Breast epithelium (tissue), 4 donors: Measurements from ENCODE around the gene DNAJC13. TPM values are rescaled to one million over a fixed set of nuclear protein-coding genes. Genes with fewer than 3 reads are reported as not detected.

ENCODE experiments used
- DNase-seq, 2 donors: peaks; one replicate each; pipeline ENCODE4 v3.0.0-alpha.2; 2019; ENCODE audit warnings: low spot score in 2 of 2
- H3K27ac ChIP-seq, 2 donors: fragments of 200-600 bp; sonication (generic) in 1 of 2; one replicate each; pipeline ENCODE4 v1.5.1; 2016 to 2019; ENCODE audit warnings: mild to moderate bottlenecking in 1 of 2
- H3K27me3 ChIP-seq, 2 donors: fragments of 200-600 bp; sonication (generic) in 1 of 2; one replicate each; pipeline versions ENCODE4 v1.5.1 to v1.6.0; 2017 to 2019; ENCODE audit warnings: control low read depth in 1 of 2, mild to moderate bottlenecking in 1 of 2
- H3K36me3 ChIP-seq: fragments of 200-600 bp; one replicate; pipeline ENCODE4 v1.5.1; 2019
- H3K4me1 ChIP-seq, 2 donors: fragments of 200-600 bp; sonication (generic); one replicate each; pipeline ENCODE4 v1.5.1; 2016 to 2019; ENCODE audit warnings: control low read depth in 1 of 2
- H3K4me3 ChIP-seq, 3 donors: fragments of 200-600 bp; sonication (generic); 1 replicate in 2 of 3; 2 replicates in 1 of 3; pipeline ENCODE4 v1.5.1; 2016 to 2019; ENCODE audit warnings: mild to moderate bottlenecking in 3 of 3, moderate library complexity in 2 of 3
- H3K9me3 ChIP-seq, 2 donors: fragments of 200-600 bp; sonication (generic) in 1 of 2; one replicate each; pipeline ENCODE4 v1.5.1; 2016 to 2019; ENCODE audit warnings: control low read depth in 1 of 2
- CTCF ChIP-seq, 3 donors: fragments of 450-650 bp; IDR thresholded peaks; one replicate each; pipeline ENCODE4 v1.5.1; 2016 to 2017; ENCODE audit warnings: antibody characterized with exemption in 3 of 3, mild to moderate bottlenecking in 3 of 3, moderate library complexity in 3 of 3
- POLR2A ChIP-seq: fragments of 450-650 bp; IDR thresholded peaks from one replicate; pipeline ENCODE4 v1.6.1; 2016; ENCODE audit warnings: antibody characterized with exemption, mild to moderate bottlenecking, moderate library complexity
- POLR2AphosphoS5 ChIP-seq, 3 donors: sonication (generic); formaldehyde crosslinking; IDR thresholded peaks; one replicate each; pipeline ENCODE4 v1.6.1; 2017; ENCODE audit warnings: antibody characterized with exemption in 3 of 3
- intact Hi-C: fragments of 100-400 bp; cut with DNase I; formaldehyde crosslinking; loops from one replicate; pipeline ENCODE4 v1.15.1; 2023; ENCODE audit warnings: low total_unique reads
- total RNA-seq, 3 donors: library from RNA; depleted of rRNA; stranded (reverse); fragments of >200 nt; gene quantifications; one replicate each; pipeline ENCODE4 v1.1.0, GENCODE V29; 2016

DNAJC13 gene
- total RNA-seq, 3 donors from 2014 or later = 42.0 to 56.5 (median 53.6) TPM

GRCh38 chr3:132448216-132448961, 31.1 kb downstream of the DNAJC13 start:
- Histone ChIP-seq H3K27me3 (no peaks in the 10 kb centered on the region), H3K4me1 (no peaks in the 10 kb centered on the region), H3K9me3 (no peaks in the 10 kb centered on the region), H3K27ac (no peak overlapping the region), H3K36me3 (no peaks in the 10 kb centered on the region), H3K4me3 (no peak overlapping the region)
- DNase-seq = no peak
- intact Hi-C loops = no loop called here
- TF ChIP-seq CTCF (IDR thresholded peaks at IDR 0.05) = no peak

- H3K27ac ChIP-seq = no peak overlapping the region
- H3K36me3 ChIP-seq = peaks cover 8% of the 10 kb centered on the region
- H3K9me3 ChIP-seq = no peaks in the 10 kb centered on the region
- TF ChIP-seq CTCF (IDR thresholded peaks at IDR 0.05) = no peak
- no peak for TF ChIP-seq POLR2A
- no peak for TF ChIP-seq POLR2AphosphoS5 (IDR thresholded peaks at IDR 0.05)
- H3K4me3 ChIP-seq = no peak overlapping the region
- no peaks in the 10 kb centered on the region for H3K4me1 ChIP-seq
- H3K27me3 ChIP-seq = no peaks in the 10 kb centered on the region
- intact Hi-C loops = no loop called here
- DNase-seq = no peak
Observed at GRCh38 chr3:132456136-132456535, 38.8 kb downstream of the DNAJC13 start.

- Histone ChIP-seq H3K27me3 (no peaks in the 10 kb centered on the region), H3K4me3 (no peak overlapping the region), H3K36me3 (peaks cover 8% of the 10 kb centered on the region), H3K9me3 (no peaks in the 10 kb centered on the region), H3K4me1 (no peaks in the 10 kb centered on the region), H3K27ac (no peak overlapping the region)
- no peak for DNase-seq
- intact Hi-C loops = no loop called here
- TF ChIP-seq POLR2AphosphoS5 (IDR thresholded peaks at IDR 0.05) = no peak
- TF ChIP-seq CTCF (IDR thresholded peaks at IDR 0.05) = no peak
- no peak for TF ChIP-seq POLR2A
Observed at GRCh38 chr3:132456571-132456970, 39.3 kb downstream of the DNAJC13 start.

- TF ChIP-seq POLR2AphosphoS5 (IDR thresholded peaks at IDR 0.05) (no peak), CTCF (IDR thresholded peaks at IDR 0.05) (no peak)
- intact Hi-C loops = no loop called here
- Histone ChIP-seq H3K9me3 (no peaks in the 10 kb centered on the region), H3K4me1 (no peaks in the 10 kb centered on the region), H3K4me3 (no peak overlapping the region), H3K36me3 (peaks cover 8% of the 10 kb centered on the region), H3K27me3 (no peaks in the 10 kb centered on the region), H3K27ac (no peak overlapping the region)
- DNase-seq = no peak
Observed at GRCh38 chr3:132457286-132457685, 40.0 kb downstream of the DNAJC13 start.

GRCh38 chr3:132459551-132459950, 42.2 kb downstream of the DNAJC13 start:
- intact Hi-C loops = no loop called here
- no peak for DNase-seq
- peaks cover 8% of the 10 kb centered on the region for H3K36me3 ChIP-seq

More at GRCh38 chr3:132459551-132459950, 42.2 kb downstream of the DNAJC13 start:
- H3K27me3 ChIP-seq = no peaks in the 10 kb centered on the region
- H3K9me3 ChIP-seq = no peaks in the 10 kb centered on the region
- no peaks in the 10 kb centered on the region for H3K4me1 ChIP-seq
- H3K27ac ChIP-seq = no peak overlapping the region
- TF ChIP-seq CTCF (IDR thresholded peaks at IDR 0.05) = no peak
- TF ChIP-seq POLR2AphosphoS5 (IDR thresholded peaks at IDR 0.05) = no peak
- no peak for TF ChIP-seq POLR2A
- H3K4me3 ChIP-seq = no peak overlapping the region
